Measurements from ENCODE around the gene ME2.
"Not testable (repeated sequence)": the region's sequence is repeated elsewhere in the genome, so short reads cannot be mapped to it uniquely, and the experiment has no call there.

The ME2 gene

DNA sequence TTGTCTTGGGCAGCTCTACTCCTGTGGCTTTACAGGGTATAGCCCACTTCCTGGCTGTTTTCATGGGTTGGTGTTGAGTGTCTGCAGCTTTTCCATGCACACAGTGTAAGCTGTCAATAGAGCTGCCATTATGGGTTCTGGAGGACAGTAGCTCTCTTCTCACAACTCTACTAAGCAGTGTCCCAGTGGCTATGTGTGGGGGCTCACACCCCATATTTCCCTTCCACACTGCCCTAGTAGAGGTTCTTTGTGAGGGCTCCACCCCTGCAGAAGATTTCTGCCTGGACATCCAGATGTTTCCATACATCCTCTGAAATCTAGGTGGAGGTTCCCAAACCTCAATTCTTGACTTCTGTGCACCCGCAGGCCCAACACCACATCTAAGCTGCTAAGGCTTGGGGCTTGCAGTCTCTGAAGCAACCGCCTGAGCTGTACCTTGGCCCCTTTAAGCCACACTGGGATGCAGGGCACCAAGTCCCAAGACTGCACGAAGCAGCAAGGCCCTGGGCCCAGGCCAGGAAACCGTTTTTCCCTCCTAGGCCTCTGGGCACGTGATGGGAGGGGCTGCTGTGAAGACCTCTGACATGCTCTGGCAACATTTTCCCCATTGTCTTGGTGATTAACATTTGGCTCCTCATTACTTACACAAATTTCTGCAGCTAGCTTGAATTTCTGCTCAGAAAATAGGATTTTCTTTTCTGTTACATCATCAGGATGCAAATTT lies 98.3 kb downstream of the ME2 start:
- DNase-seq (ENCODE audit: low spot score), result no peak

DNA sequence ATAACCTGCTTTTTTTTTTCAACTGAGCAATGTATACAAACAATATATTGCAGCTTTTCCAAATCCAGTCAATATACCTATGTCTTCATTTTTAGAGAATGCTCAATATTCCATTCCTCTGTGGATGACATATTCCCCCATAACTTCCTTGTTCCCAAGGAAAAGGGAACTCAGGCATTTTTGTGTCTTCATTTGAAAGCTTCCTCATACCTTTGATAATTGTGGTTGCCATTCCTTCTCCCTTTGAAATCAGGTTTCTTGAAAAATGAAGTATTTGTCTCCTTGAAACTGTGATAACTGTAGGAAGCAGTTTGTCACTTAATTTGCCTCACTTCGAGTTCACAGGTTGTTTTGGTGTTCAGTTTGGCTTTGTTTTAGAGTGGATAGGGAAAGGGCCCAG lies 102.5 kb downstream of the ME2 start:
- no peak for DNase-seq (ENCODE audit: low spot score)

DNA sequence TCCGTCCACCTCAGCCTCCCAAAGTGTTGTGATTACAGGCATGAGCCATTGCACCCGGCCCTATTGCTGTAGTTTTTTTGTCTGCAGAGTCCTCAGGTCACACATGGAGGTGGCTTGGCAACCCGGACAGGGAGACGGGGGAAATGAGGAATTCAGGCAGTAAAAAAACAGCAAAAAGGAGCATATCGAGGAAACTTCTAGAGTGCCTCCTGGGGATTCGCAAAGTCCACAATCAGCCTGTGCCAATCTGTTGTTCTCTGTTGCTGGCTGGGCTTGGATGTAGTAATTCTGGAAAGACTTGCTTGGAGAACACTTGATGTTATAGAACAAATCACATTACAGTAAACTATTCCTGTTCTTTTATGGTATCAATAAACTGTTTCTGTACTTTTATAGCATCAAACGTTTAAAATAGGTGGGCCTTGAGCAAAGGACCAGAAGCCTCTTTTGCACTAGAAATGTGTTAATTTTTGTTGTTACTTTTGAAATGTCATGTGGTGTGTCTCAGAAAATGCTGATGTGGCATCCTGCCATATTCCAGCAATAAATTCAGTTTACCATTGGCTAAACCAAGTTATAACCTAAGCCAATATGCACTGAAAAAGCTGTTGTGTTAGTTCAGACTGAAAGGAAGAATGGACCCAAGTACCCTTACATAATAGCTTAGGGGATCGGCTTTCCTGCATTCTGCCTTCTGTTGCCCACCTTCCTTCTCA lies 103.3 kb downstream of the ME2 start:
- no peak for DNase-seq (ENCODE audit: low spot score)

DNA sequence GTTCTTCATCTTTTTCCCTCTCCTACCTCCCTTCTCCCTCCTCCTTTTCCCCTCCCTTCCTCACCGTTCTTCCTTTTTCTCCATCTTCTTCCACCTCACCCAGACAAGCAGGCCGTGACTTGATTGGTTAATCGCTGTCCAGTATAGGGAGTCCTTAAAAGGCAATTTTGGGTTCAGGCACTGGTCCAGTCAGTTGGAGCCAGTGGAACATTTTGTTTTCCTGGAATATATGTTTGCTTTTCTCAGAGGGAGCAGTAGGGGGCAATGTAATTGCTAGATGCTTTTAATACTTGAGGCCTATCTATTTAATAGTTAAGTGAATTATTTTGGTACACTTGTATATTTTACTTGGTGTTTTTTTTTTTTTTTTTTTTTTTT lies 103.9 kb downstream of the ME2 start:
- DNase-seq (ENCODE audit: low spot score), result no peak

DNA sequence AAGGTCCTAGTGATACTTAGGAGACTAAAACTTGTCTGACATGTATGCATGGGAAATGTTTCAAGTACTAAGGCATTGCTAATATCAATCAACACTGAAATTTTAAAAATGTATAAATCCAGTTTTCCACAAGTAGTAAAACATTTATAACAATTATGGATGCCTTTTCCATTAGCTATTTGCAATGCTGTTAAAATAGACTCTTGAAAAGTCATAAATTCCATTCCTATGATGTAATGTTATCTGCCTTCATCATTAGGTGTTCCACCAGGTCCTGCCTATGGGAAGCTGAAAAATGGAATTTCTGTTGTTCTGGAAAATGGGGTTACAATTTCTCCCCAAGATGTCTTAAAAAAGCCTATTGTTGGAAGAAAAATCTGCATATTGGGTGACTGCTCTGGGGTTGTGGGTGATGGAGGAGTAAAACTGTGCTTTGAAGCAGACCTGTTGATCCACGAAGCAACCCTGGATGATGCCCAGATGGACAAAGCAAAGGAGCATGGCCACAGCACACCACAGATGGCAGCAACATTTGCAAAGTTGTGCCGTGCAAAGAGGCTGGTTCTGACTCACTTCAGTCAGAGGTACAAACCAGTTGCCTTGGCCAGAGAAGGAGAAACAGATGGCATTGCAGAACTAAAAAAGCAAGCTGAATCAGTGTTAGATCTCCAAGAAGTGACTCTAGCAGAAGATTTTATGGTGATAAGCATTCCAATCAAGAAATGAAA lies 107.6 kb downstream of the ME2 start:
- no peak for DNase-seq (ENCODE audit: low spot score)

DNA sequence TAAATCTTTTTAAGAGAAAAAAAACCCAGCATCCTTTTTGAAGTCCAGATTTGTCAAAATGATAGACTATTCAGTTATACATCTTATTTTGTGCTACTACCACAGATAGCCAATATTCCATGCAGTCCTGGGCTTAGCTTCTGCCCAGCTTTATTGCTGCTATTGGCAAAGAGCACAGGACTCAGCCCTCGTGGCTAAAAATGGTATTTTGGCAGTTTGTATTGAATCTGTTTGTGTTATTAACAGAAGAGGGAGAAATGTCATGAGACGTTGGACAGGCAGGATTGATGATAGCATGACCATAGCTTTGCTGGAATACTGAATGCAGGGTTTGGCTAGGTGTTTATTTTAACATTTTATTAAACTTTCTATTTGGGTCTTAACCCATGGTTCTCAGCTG lies 108.3 kb downstream of the ME2 start:
- no peak for DNase-seq (ENCODE audit: low spot score)

DNA sequence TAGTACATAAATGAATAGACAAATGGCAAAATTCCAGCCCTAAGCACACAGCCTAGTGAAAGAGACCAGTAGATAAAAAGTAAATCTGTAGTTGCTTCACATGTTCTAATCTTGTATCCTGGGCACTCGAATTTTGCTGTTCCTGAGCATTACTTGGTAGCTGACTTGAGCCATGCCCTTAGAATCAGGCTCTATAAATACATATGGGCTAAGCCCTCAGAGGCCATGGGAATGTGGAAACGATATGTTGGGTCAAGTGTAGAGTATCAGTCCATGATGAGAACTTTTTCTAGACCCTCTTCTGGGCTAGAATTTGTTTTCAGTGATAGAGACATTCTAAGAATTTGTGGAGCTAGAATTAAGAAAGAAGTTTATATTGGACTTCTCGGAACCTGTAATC lies 110.8 kb downstream of the ME2 start:
- no peak for DNase-seq (ENCODE audit: low spot score)

DNA sequence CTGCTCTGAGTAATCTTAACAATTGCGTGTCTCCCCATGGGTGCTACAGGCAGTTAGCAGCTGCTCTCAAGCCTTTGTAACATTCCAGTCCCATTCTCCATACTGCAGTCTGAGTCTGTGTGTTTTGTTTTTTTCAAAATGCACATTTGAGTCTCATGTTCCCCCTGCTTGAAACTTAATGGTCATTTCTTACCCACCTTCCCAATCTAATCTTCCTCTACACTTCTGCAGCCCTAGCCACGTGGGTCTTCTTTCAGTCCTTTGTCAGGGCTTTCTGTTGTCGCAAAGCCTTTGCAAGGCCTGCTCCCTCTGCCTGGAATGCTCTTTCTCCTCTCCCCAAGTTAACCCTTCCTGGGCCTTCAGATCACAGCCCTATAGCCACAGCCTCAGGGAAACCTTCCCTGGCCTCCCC lies 113.4 kb downstream of the ME2 start:
- DNase-seq (ENCODE audit: low spot score), result no peak

DNA sequence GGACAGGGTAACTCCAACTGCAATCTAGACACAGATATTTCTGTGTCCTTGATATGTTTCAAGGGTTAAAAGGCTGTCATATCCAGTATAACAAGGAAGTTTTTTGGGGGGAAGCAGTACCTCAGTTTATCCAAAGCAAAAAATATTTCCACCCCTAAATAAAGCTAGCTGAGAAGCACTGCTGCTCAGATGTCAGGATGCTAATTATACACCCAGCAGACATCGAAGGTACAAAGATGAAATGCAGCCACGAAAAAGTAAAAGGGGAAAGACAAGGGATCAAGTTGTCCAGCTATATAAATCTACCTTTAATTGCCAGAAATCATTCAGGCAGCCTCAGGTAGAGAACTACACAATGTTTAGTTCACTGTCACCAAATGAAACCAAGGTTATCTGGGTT lies 115.1 kb downstream of the ME2 start:
- DNase-seq (ENCODE audit: low spot score), result no peak

DNA sequence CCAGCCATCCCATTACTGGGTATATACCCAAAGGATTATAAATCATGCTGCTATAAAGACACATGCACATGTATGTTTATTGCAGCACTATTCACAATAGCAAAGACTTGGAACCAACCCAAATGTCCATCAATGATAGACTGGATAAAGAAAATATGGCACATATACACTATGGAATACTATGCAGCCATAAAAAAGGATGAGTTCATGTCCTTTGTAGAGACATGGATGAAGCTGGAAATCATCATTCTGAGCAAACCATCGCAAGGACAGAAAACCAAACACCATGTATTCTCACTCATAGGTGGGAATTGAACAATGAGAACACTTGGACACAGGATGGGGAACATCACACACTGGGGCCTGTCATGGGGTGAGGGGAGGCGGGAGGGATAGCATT lies 124.3 kb downstream of the ME2 start:
- DNase-seq (ENCODE audit: low spot score), result not testable (repeated sequence)

Measured in CD4-positive, alpha-beta T cell treated with Interleukin-2 at 100 ng/mL for 4 hours (primary cell).